Neural cell (in vitro differentiated cells): ENCODE measurements around the gene FAM241A. TPM values are rescaled to one million over a fixed set of nuclear protein-coding genes. Genes with fewer than 3 reads are reported as not detected.

Experiments used
- H2AFZ ChIP-seq: fragments of 200-600, 300-800 bp; sonication (generic), shearing (Covaris generic); 2 replicates; pipeline ENCODE4 v1.6.0; 2014; ENCODE audit warnings: low read depth, mild to moderate bottlenecking, antibody characterized with exemption, low read length, moderate library complexity
- H3F3A ChIP-seq: fragments of 200-600 bp; shearing (Covaris generic); 2 replicates; pipeline ENCODE4 v1.6.1; 2016; ENCODE audit warnings: mild to moderate bottlenecking, moderate library complexity, mixed read lengths, antibody characterized with exemption, low read length; ENCODE audit not compliant: insufficient read depth, poor library complexity, severe bottlenecking
- H3K27ac ChIP-seq: fragments of 200-600, 300-800 bp; sonication (generic), shearing (Covaris generic); 2 replicates; pipeline ENCODE4 v1.5.1; 2014; ENCODE audit warnings: mild to moderate bottlenecking, low read length, moderate library complexity
- H3K27me3 ChIP-seq: fragments of 300-800, 200-600 bp; sonication (generic), shearing (Covaris generic); 2 replicates; pipeline ENCODE4 v1.6.0; 2014; ENCODE audit warnings: mild to moderate bottlenecking, low read depth, low read length, moderate library complexity; ENCODE audit not compliant: insufficient read depth
- H3K36me3 ChIP-seq: fragments of 300-800, 200-600 bp; sonication (generic), shearing (Covaris generic); 2 replicates; pipeline ENCODE4 v1.5.1; 2014; ENCODE audit warnings: mild to moderate bottlenecking, antibody characterized with exemption, low read length, moderate library complexity; ENCODE audit not compliant: insufficient read depth
- H3K4me2 ChIP-seq: fragments of 300-800, 200-600 bp; sonication (generic), shearing (Covaris generic); 2 replicates; pipeline ENCODE4 v1.6.0; 2014; ENCODE audit warnings: mild to moderate bottlenecking, low read length
- H3K4me3 ChIP-seq: fragments of 300-800, 200-600 bp; sonication (generic), shearing (Covaris generic); 2 replicates; pipeline ENCODE4 v1.5.1; 2014; ENCODE audit warnings: mild to moderate bottlenecking, low read length, moderate library complexity
- H3K79me2 ChIP-seq: fragments of 200-600 bp; shearing (Covaris generic); replicated peaks from 2 replicates; pipeline ENCODE4 v1.6.0; 2014; ENCODE audit warnings: mild to moderate bottlenecking, low read length, moderate library complexity; ENCODE audit not compliant: insufficient read depth
- H3K9ac ChIP-seq: fragments of 300-800, 200-600 bp; sonication (generic), shearing (Covaris generic); 2 replicates; pipeline ENCODE4 v1.6.1; 2016; ENCODE audit warnings: mild to moderate bottlenecking, low read length, mixed read lengths
- H3K9me2 ChIP-seq: fragments of 200-600 bp; shearing (Covaris generic); 2 replicates; pipeline ENCODE4 v1.6.1; 2016; ENCODE audit warnings: mild to moderate bottlenecking, low read length, mixed read lengths; ENCODE audit not compliant: insufficient read depth
- H3K9me3 ChIP-seq: fragments of 200-600, 300-800 bp; sonication (generic), shearing (Covaris generic); 2 replicates; pipeline ENCODE4 v1.6.1; 2016; ENCODE audit warnings: mild to moderate bottlenecking, mixed run types, low read length, moderate library complexity, mixed read lengths
- H4K20me1 ChIP-seq: fragments of 200-600 bp; shearing (Covaris generic); 2 replicates; pipeline ENCODE4 v1.6.1; 2016; ENCODE audit warnings: mild to moderate bottlenecking, mixed run types; ENCODE audit not compliant: insufficient read depth
- EZH2 ChIP-seq: fragments of 200-600, 300-800 bp; shearing (Covaris generic), sonication (generic); IDR thresholded peaks from 2 replicates; pipeline ENCODE4 v1.6.1; 2014; ENCODE audit warnings: antibody characterized with exemption, low read length, borderline replicate concordance, mild to moderate bottlenecking; ENCODE audit not compliant: insufficient read depth, poor library complexity, severe bottlenecking
- MXI1 ChIP-seq: fragments of 450-650 bp; conservative IDR thresholded peaks from 2 replicates; pipeline ENCODE4 v1.6.1; 2014; ENCODE audit warnings: antibody characterized with exemption, mild to moderate bottlenecking; ENCODE audit not compliant: poor library complexity, severe bottlenecking
- POLR2AphosphoS5 ChIP-seq: IDR thresholded peaks from 2 replicates; pipeline ENCODE4 v1.6.1; 2012
- RAD21 ChIP-seq: fragments of 450-650 bp; conservative IDR thresholded peaks from 2 replicates; pipeline ENCODE4 v1.6.1; 2014; ENCODE audit warnings: antibody characterized with exemption, mild to moderate bottlenecking, moderate library complexity
- polyA plus RNA-seq: library from polyadenylated mRNA; depleted of rRNA; stranded (reverse); fragments of >200 nt; gene quantifications from 2 replicates; pipeline ENCODE4 v1.2.3, GENCODE V29; 2014
- TF ChIP-seq, protein P1 (sequence below): IDR thresholded peaks from 2 replicates; pipeline ENCODE4 v1.6.1; 2012; ENCODE audit warnings: borderline replicate concordance
- TF ChIP-seq, protein P2 (sequence below): fragments of 450-650 bp; IDR thresholded peaks from 2 replicates; pipeline ENCODE4 v1.5.1; 2014; ENCODE audit warnings: antibody characterized with exemption, mild to moderate bottlenecking, moderate library complexity; ENCODE audit not compliant: poor library complexity, severe bottlenecking

FAM241A gene
- polyA plus RNA-seq, 1 donor from 2014 or later: 0.59 TPM

DNA sequence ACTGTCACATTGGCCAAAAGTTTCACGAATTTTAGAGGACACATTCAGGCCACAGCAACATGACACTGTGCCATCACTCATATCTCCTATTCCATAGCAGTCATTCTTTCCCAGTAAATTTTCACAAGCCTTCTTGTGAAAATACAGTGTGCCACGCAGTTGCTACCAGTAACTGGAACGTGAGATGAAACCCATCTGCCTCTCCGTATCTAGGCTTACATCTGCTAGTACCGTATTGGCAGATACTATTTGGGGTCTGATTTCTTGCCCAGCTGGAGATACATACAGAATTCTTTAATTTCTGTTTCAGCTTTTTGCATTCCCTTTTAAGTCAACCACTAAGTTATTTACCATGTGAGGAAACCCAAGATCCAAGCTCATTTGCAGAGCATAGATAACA is 8.7 kb upstream of the FAM241A start:
- no peaks in the 10 kb centered on the region for H3F3A ChIP-seq
- no peak overlapping the region for H3K9ac ChIP-seq
- no peak overlapping the region for H3K4me3 ChIP-seq
- no peaks in the 10 kb centered on the region for H3K9me2 ChIP-seq
- H3K79me2 ChIP-seq: no peaks in the 10 kb centered on the region
- H3K36me3 ChIP-seq: no peaks in the 10 kb centered on the region
- no peak overlapping the region for H2AFZ ChIP-seq
- H4K20me1 ChIP-seq: no peaks in the 10 kb centered on the region
- TF ChIP-seq, protein P1, sequence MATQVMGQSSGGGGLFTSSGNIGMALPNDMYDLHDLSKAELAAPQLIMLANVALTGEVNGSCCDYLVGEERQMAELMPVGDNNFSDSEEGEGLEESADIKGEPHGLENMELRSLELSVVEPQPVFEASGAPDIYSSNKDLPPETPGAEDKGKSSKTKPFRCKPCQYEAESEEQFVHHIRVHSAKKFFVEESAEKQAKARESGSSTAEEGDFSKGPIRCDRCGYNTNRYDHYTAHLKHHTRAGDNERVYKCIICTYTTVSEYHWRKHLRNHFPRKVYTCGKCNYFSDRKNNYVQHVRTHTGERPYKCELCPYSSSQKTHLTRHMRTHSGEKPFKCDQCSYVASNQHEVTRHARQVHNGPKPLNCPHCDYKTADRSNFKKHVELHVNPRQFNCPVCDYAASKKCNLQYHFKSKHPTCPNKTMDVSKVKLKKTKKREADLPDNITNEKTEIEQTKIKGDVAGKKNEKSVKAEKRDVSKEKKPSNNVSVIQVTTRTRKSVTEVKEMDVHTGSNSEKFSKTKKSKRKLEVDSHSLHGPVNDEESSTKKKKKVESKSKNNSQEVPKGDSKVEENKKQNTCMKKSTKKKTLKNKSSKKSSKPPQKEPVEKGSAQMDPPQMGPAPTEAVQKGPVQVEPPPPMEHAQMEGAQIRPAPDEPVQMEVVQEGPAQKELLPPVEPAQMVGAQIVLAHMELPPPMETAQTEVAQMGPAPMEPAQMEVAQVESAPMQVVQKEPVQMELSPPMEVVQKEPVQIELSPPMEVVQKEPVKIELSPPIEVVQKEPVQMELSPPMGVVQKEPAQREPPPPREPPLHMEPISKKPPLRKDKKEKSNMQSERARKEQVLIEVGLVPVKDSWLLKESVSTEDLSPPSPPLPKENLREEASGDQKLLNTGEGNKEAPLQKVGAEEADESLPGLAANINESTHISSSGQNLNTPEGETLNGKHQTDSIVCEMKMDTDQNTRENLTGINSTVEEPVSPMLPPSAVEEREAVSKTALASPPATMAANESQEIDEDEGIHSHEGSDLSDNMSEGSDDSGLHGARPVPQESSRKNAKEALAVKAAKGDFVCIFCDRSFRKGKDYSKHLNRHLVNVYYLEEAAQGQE: no peak
- TF ChIP-seq, protein P2, sequence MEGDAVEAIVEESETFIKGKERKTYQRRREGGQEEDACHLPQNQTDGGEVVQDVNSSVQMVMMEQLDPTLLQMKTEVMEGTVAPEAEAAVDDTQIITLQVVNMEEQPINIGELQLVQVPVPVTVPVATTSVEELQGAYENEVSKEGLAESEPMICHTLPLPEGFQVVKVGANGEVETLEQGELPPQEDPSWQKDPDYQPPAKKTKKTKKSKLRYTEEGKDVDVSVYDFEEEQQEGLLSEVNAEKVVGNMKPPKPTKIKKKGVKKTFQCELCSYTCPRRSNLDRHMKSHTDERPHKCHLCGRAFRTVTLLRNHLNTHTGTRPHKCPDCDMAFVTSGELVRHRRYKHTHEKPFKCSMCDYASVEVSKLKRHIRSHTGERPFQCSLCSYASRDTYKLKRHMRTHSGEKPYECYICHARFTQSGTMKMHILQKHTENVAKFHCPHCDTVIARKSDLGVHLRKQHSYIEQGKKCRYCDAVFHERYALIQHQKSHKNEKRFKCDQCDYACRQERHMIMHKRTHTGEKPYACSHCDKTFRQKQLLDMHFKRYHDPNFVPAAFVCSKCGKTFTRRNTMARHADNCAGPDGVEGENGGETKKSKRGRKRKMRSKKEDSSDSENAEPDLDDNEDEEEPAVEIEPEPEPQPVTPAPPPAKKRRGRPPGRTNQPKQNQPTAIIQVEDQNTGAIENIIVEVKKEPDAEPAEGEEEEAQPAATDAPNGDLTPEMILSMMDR: no peak
- TF ChIP-seq EZH2 (no peak), POLR2AphosphoS5 (no peak), MXI1 (no peak)
- no peak overlapping the region for H3K4me2 ChIP-seq
- H3K27ac ChIP-seq: no peak overlapping the region
- no peaks in the 10 kb centered on the region for H3K27me3 ChIP-seq
- no peaks in the 10 kb centered on the region for H3K9me3 ChIP-seq

DNA sequence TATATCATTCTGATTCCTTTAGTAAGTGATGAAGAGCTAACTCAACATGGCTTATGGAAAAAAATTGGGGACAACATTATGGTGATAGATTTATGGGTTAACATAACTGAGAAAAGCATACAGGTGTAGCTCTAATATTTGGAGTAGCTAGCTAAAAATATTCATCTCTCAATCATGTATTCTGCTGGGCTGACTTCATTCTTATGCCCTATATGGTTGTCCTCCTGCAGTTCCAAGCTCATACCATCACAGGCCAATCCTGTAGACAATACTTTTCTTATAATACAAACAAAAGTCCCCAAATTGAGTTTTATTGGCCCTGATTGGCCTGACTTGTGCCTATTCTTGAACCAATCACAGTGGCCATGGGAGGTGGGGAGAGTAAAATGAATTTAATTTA is 6.7 kb upstream of the FAM241A start:
- Histone ChIP-seq H3K4me2 (no peak overlapping the region), H3K36me3 (no peaks in the 10 kb centered on the region), H4K20me1 (no peaks in the 10 kb centered on the region), H3K27ac (no peak overlapping the region), H2AFZ (no peak overlapping the region), H3F3A (no peaks in the 10 kb centered on the region), H3K27me3 (no peaks in the 10 kb centered on the region), H3K9me2 (no peaks in the 10 kb centered on the region), H3K9me3 (no peaks in the 10 kb centered on the region), H3K9ac (no peak overlapping the region), H3K4me3 (no peak overlapping the region), H3K79me2 (no peaks in the 10 kb centered on the region)
- no peak for TF ChIP-seq RAD21
- TF ChIP-seq, protein P1: no peak
